ENCODE measurements around the gene PTCH2. TPM values are rescaled to one million over a fixed set of nuclear protein-coding genes. Genes with fewer than 3 reads are reported as not detected.

Gene PTCH2
- total RNA-seq, 1 experiment from 2014 or later = 0.83 TPM

DNA sequence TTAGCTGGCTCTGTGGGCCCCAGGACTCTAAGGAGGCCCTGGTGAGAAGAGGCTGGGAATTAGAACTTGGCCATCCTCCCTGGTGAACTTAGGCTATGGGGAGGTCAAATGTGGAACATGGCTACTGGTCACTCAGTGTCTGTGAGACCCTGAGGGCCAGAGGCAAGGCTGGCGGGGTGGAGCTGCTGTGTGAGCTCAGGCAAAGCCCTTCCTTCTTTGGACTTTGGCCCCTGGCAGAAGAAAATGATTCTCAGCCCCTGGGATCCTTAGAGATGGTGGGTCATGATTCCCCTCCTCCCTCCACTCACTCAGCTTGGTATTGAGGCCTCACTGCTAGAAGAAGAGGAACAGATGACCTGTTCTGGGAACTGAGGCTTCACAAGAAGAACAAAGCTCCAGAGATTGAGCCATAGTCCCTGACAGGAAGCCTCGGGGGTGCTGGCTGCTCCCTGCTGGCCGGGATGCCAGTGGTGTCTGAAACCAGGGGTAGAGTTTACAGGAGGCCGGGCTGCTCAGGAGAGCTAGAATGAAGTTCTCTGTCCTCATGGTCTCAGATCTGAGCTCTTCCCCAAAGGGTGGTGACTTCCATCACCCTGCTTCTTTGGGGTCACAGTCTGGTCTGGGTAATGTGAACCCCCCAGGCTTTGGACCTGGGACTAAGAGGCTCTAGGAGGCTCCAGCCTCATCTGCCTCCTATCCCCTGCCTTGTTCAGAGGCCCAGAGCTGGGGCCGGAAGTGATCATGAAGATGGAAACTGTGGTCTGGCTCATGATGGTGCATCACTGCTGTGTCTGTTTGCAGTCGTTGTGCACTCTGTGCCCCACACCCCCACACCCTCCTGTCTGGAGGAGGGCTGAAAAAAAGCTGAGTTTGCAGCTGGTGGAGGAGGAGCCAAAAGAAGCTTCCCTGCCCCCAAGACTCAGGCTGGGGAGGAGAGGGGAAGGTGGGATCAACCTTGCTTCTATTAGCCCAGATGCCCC, 33.8 kb downstream of the PTCH2 start:
- CTCF ChIA-PET = interaction anchor here (1.3 kb wide), 1 partner anchor 10 kb away, joined by 3 read pairs; no protein-coding TSS in a partner anchor
- DNase-seq = no peak
- Histone ChIP-seq H3K27me3 (ENCODE audit: insufficient read depth, low read depth) (no peaks in the 10 kb centered on the region), H3K4me3 (no peak overlapping the region), H2AFZ (no peak overlapping the region), H3K36me3 (ENCODE audit: low read depth) (peaks cover 10% of the 10 kb centered on the region; the same call in 1 of the 2 replicates), H3K4me2 (peak overlapping the region; percentile 70), H3K4me1 (replicated peaks; ENCODE audit: insufficient read depth) (peaks cover 77% of the 10 kb centered on the region), H3K27ac (peak overlapping the region; percentile 98), H3K9me2 (ENCODE audit: insufficient read depth) (no peaks in the 10 kb centered on the region), H3F3A (ENCODE audit: insufficient read depth, low read depth) (peaks cover 66% of the 10 kb centered on the region), H3K79me2 (ENCODE audit: low read depth) (peaks cover 16% of the 10 kb centered on the region; the same call in 1 of the 2 replicates), H3K9me3 (ENCODE audit: insufficient read depth, low read depth) (no peaks in the 10 kb centered on the region), H4K20me1 (ENCODE audit: insufficient read depth) (no peaks in the 10 kb centered on the region)
- TF ChIP-seq EZH2 (IDR thresholded peaks at IDR 0.05; ENCODE audit: low read depth) = no peak
- TF ChIP-seq, protein P1, sequence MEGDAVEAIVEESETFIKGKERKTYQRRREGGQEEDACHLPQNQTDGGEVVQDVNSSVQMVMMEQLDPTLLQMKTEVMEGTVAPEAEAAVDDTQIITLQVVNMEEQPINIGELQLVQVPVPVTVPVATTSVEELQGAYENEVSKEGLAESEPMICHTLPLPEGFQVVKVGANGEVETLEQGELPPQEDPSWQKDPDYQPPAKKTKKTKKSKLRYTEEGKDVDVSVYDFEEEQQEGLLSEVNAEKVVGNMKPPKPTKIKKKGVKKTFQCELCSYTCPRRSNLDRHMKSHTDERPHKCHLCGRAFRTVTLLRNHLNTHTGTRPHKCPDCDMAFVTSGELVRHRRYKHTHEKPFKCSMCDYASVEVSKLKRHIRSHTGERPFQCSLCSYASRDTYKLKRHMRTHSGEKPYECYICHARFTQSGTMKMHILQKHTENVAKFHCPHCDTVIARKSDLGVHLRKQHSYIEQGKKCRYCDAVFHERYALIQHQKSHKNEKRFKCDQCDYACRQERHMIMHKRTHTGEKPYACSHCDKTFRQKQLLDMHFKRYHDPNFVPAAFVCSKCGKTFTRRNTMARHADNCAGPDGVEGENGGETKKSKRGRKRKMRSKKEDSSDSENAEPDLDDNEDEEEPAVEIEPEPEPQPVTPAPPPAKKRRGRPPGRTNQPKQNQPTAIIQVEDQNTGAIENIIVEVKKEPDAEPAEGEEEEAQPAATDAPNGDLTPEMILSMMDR (conservative IDR thresholded peaks at IDR 0.05) = no peak
- intact Hi-C loops (cut with micrococcal nuclease; ENCODE audit: unreplicated experiment) = loop anchor here (10.0 kb wide), 3 partner anchors 74 to 776 kb away; partner anchors contain the start of genes KIF2C, NASP, RNU5D-1 and SLC6A9
- POLR2A ChIA-PET (ENCODE audit: unreplicated experiment) = interaction anchor here (0.5 to 1.1 kb wide), 3 partner anchors 9 to 774 kb away, joined by 3 to 7 read pairs (median 5); no protein-coding TSS in a partner anchor
- BruUV-seq (replicated peaks) = no TSS peak

DNA sequence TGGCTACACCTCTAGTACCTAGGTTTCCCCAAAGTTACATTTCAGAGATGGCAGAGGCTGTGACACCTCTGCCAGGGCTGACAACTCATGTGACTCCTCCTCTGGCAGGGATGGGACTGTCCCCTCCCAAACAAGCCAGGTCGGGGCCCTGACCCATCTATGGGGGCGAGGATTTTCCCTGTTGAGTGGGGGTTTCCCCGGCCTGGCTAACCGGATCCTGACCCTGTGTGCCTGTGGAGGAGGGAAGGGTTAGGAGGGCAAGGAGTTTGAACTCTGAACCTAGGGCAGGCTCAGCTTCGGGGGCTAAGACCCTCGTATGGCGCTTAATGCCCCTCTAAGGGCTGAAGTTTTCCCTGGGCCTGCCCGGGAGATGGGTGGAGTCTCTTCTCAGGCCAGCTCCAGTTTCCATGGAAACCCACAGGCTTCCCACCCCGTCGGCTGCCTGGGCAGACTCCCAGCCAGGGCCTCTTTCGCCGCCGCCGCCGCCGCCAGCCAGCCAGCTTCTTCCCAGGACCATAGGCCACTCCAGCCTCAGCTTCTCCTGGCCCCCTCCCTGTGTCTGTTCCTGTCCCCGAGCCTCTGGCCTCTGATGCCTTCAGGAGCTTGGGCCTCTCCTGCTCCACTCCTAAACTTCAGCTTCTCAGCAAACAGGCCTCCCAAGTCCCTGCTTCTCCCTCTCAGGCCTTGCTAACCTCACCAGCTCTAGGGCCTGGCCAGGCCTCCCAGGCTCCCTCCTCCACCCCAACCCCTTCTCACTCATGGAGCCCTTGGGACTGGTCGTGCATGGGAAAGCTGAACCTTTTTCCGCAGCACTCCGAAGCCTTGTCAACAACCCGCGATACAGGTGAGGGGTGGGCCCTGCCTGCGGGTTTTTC, 34.8 kb downstream of the PTCH2 start, which contains the start of gene BTBD19:
BTBD19 (plus strand) TSS at position 461 of the 875 bp plus-strand sequence; CDS start at position 759, 298 bp downstream.
- Histone ChIP-seq H3K27ac (peak within 1 kb of the TSS; percentile 98), H4K20me1 (ENCODE audit: insufficient read depth) (no peaks in the 10 kb centered on the region), H3K27me3 (ENCODE audit: insufficient read depth, low read depth) (no peaks in the 10 kb centered on the region), H3K36me3 (ENCODE audit: low read depth) (peaks cover 10% of the 10 kb centered on the region; the same call in 1 of the 2 replicates), H2AFZ (no peak within 1 kb of the TSS), H3K79me2 (ENCODE audit: low read depth) (peaks cover 19% of the 10 kb centered on the region; the same call in 1 of the 2 replicates), H3K4me3 (peak within 1 kb of the TSS; percentile 30; the same call in 1 of the 2 replicates), H3K9me2 (ENCODE audit: insufficient read depth) (no peaks in the 10 kb centered on the region), H3F3A (ENCODE audit: insufficient read depth, low read depth) (peaks cover 73% of the 10 kb centered on the region), H3K9me3 (ENCODE audit: insufficient read depth, low read depth) (no peaks in the 10 kb centered on the region), H3K4me1 (replicated peaks; ENCODE audit: insufficient read depth) (peaks cover 87% of the 10 kb centered on the region), H3K4me2 (peak within 1 kb of the TSS; percentile 70)
- ChIA-PET CTCF (interaction anchor here (0.6 to 1.3 kb wide), 2 partner anchors 9 to 518 kb away, joined by 3 read pairs; no protein-coding TSS in a partner anchor), POLR2A (ENCODE audit: unreplicated experiment) (interaction anchor here (1.1 to 1.2 kb wide), 2 partner anchors 8 to 11 kb away, joined by 5 read pairs; no protein-coding TSS in a partner anchor)
- peak in 1 of 2 experiments; percentile 54 for DNase-seq
- TF ChIP-seq, protein P1 (conservative IDR thresholded peaks at IDR 0.05) = no peak
- TF ChIP-seq EZH2 (IDR thresholded peaks at IDR 0.05; ENCODE audit: low read depth) = no peak
- no TSS peak for BruUV-seq (replicated peaks)
- intact Hi-C loops (cut with micrococcal nuclease; ENCODE audit: unreplicated experiment) = loop anchor here (10.0 kb wide), 3 partner anchors 73 to 777 kb away; partner anchors contain the start of genes KIF2C, NASP, RNU5D-1 and SLC6A9
